HepG2 (cell line): Measurements from ENCODE around the gene CCDC167.

ENCODE experiments used
- EP300 ChIP-seq, 3 experiments: sonication (generic) in 1 of 3; formaldehyde crosslinking in 1 of 3; IDR thresholded peaks; 2 replicates each; pipeline versions ENCODE4 v1.5.1 to v1.6.1; 2011 to 2020; ENCODE audit warnings: low read depth in 2 of 3, low read length in 2 of 3, borderline replicate concordance in 1 of 3, improper control_type of control experiment in 1 of 3, mild to moderate bottlenecking in 1 of 3, missing genetic modification reagents in 1 of 3, moderate library complexity in 1 of 3
- GABPA ChIP-seq, 2 experiments: IDR thresholded peaks; 2 replicates each; pipeline ENCODE4 v1.6.1; 2011 to 2016; ENCODE audit warnings: low read depth in 2 of 2, low read length in 1 of 2, missing biosample characterization in 1 of 2, missing genetic modification characterization in 1 of 2
- GTF2F1 ChIP-seq: fragments of 150-350 bp; IDR thresholded peaks from 2 replicates; pipeline ENCODE4 v1.6.1; 2014; ENCODE audit warnings: low read length
- HINFP ChIP-seq: sonication (generic); formaldehyde crosslinking; IDR thresholded peaks from 2 replicates; pipeline ENCODE4 v1.4.0; 2020; ENCODE audit warnings: low read depth, mild to moderate bottlenecking, missing genetic modification reagents
- IRF2 ChIP-seq: IDR thresholded peaks from 2 replicates; pipeline ENCODE4 v1.6.1; 2018; ENCODE audit warnings: missing genetic modification reagents, missing compliant biosample characterization
- MAZ ChIP-seq, 2 experiments: sonication (generic) in 1 of 2; formaldehyde crosslinking in 1 of 2; IDR thresholded peaks; 2 replicates each; pipeline versions ENCODE4 v1.5.0 to v1.6.1; 2012 to 2020; ENCODE audit warnings: low read depth in 2 of 2, mild to moderate bottlenecking in 2 of 2, borderline replicate concordance in 1 of 2, improper control_type of control experiment in 1 of 2, low read length in 1 of 2, missing genetic modification reagents in 1 of 2, moderate library complexity in 1 of 2
- SIN3A ChIP-seq: IDR thresholded peaks from 2 replicates; pipeline ENCODE4 v1.6.1; 2011; ENCODE audit warnings: low read depth, mild to moderate bottlenecking, control low read depth, low read length, borderline replicate concordance
- SUZ12 ChIP-seq: fragments of 150-350 bp; IDR thresholded peaks from 2 replicates; pipeline ENCODE4 v1.6.1; 2014; ENCODE audit warnings: low read depth, low read length
- ZNF567 ChIP-seq: sonication (generic); formaldehyde crosslinking; IDR thresholded peaks from 2 replicates; pipeline ENCODE4 v1.8.1; 2023; ENCODE audit warnings: mild to moderate bottlenecking, missing genetic modification reagents, borderline replicate concordance
- ZNF605 ChIP-seq: sonication (generic); formaldehyde crosslinking; IDR thresholded peaks from 2 replicates; pipeline ENCODE4 v1.8.0; 2022; ENCODE audit warnings: mild to moderate bottlenecking, missing genetic modification reagents
- TF ChIP-seq, protein P1 (sequence below): sonication (generic); formaldehyde crosslinking; IDR thresholded peaks from 2 replicates; pipeline ENCODE4 v1.8.0; 2022; ENCODE audit warnings: missing genetic modification reagents, mild to moderate bottlenecking, moderate library complexity, borderline replicate concordance
- TF ChIP-seq, protein P2 (sequence below): IDR thresholded peaks from 2 replicates; pipeline ENCODE4 v1.6.1; 2012; ENCODE audit warnings: inconsistent platforms

GRCh38 chr6:37548067-37548674, 48.5 kb upstream of the CCDC167 start:
- no peak for TF ChIP-seq IRF2 (CRISPR knock-in tag)
- TF ChIP-seq, protein P1, sequence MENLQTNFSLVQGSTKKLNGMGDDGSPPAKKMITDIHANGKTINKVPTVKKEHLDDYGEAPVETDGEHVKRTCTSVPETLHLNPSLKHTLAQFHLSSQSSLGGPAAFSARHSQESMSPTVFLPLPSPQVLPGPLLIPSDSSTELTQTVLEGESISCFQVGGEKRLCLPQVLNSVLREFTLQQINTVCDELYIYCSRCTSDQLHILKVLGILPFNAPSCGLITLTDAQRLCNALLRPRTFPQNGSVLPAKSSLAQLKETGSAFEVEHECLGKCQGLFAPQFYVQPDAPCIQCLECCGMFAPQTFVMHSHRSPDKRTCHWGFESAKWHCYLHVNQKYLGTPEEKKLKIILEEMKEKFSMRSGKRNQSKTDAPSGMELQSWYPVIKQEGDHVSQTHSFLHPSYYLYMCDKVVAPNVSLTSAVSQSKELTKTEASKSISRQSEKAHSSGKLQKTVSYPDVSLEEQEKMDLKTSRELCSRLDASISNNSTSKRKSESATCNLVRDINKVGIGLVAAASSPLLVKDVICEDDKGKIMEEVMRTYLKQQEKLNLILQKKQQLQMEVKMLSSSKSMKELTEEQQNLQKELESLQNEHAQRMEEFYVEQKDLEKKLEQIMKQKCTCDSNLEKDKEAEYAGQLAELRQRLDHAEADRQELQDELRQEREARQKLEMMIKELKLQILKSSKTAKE = no peak
- TF ChIP-seq MAZ (IDR thresholded peaks at IDR 0.05; ENCODE audit: borderline replicate concordance, low read depth, low read length) = no peak
- no peak for TF ChIP-seq MAZ (CRISPR knock-in tag; IDR thresholded peaks at IDR 0.05; ENCODE audit: low read depth)
- no peak for TF ChIP-seq EP300 (IDR thresholded peaks at IDR 0.05; ENCODE audit: low read depth in 2 of 2, low read length in 2 of 2)
- TF ChIP-seq EP300 (CRISPR knock-in tag; IDR thresholded peaks at IDR 0.05; ENCODE audit: borderline replicate concordance) = no peak
- TF ChIP-seq HINFP (CRISPR knock-in tag) = no peak
- no peak for TF ChIP-seq SUZ12
- TF ChIP-seq ZNF567 = no peak
- TF ChIP-seq ZNF605 (CRISPR knock-in tag) = no peak
- no peak for TF ChIP-seq GTF2F1
- TF ChIP-seq GABPA (IDR thresholded peaks at IDR 0.05; ENCODE audit: low read depth, low read length) = no peak
- no peak for TF ChIP-seq GABPA (CRISPR knock-in tag; IDR thresholded peaks at IDR 0.05; ENCODE audit: low read depth)
- TF ChIP-seq SIN3A = no peak
- TF ChIP-seq, protein P2, sequence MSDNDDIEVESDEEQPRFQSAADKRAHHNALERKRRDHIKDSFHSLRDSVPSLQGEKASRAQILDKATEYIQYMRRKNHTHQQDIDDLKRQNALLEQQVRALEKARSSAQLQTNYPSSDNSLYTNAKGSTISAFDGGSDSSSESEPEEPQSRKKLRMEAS = no peak
